GM12873 (cell line): ENCODE data around the gene ANKRD44.

Experiments used
- TF ChIP-seq, protein P1 (sequence below): IDR thresholded peaks from 2 replicates; pipeline ENCODE4 v1.5.1; 2012; ENCODE audit warnings: low read depth, mild to moderate bottlenecking, moderate library complexity, low read length, control low read depth; ENCODE audit not compliant: insufficient read depth; ENCODE audit errors: missing control alignments

Gene ANKRD44

DNA sequence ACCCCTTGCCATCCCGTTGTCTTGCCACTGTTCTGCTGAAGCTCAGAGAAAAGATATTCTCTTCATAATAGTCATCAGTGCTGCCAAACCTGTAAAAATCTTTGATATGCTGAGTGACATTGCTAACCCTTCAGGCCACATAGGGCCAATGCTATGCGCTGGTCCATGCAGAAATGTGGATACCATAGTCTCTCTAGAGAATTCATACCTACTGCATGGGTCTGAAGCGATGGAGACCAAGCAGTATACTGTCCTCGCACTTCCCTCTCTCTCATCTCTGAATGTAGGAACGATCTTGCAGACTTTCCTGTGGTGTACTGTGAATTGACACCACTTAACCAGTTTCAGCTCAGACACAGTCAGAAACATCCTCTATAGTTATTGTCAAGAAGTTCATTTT is 17.9 kb upstream of the ANKRD44 start:
- TF ChIP-seq, protein P1, sequence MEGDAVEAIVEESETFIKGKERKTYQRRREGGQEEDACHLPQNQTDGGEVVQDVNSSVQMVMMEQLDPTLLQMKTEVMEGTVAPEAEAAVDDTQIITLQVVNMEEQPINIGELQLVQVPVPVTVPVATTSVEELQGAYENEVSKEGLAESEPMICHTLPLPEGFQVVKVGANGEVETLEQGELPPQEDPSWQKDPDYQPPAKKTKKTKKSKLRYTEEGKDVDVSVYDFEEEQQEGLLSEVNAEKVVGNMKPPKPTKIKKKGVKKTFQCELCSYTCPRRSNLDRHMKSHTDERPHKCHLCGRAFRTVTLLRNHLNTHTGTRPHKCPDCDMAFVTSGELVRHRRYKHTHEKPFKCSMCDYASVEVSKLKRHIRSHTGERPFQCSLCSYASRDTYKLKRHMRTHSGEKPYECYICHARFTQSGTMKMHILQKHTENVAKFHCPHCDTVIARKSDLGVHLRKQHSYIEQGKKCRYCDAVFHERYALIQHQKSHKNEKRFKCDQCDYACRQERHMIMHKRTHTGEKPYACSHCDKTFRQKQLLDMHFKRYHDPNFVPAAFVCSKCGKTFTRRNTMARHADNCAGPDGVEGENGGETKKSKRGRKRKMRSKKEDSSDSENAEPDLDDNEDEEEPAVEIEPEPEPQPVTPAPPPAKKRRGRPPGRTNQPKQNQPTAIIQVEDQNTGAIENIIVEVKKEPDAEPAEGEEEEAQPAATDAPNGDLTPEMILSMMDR, result no peak

DNA sequence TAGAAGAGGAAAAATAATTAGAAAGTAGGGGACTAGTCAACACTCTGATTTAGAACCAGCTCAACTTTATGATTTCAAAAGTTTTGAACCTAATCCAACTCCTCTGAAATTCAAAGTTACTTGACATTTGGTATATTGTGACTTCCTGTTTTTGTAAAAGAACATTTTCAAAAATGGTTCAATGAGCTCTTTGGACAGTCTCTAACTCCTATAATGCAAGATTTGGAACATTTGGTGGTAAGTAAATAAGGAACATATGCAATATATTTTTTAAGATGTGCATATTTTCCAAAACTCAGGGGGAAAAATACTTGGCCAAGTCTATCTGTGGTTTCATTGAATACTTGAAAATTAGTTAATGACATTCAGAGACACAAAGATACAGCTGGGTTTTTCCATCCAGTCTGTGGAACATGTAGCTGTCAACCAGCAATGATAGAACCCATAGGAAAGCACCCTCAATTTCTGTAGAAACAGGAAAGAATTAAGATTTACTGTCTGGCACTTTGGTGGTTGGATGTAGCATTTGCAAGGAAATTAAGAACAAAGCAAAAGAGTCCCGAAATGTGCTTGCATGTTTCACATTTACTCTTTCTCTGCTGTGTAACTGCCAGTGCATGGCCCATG is 17.0 kb upstream of the ANKRD44 start:
- TF ChIP-seq, protein P1, result no peak

DNA sequence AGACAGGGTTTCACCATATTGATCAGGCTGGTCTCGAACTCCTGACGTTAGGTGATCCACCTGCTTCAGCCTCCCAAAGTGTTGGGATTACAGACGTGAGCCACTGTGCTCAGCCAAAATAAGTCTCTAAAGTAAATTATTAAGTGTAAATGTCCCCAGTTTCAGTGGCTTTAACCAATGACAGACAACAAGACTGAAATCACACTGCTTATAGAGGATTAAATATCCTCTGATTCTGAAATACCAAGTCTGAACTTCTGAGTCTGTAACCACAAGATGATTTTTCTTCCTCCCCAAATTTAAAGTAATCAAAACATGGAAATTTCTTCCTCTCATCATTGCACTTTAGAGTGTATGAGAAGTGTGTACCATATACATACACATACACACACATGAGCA is 16.5 kb upstream of the ANKRD44 start:
- TF ChIP-seq, protein P1, result no peak

DNA sequence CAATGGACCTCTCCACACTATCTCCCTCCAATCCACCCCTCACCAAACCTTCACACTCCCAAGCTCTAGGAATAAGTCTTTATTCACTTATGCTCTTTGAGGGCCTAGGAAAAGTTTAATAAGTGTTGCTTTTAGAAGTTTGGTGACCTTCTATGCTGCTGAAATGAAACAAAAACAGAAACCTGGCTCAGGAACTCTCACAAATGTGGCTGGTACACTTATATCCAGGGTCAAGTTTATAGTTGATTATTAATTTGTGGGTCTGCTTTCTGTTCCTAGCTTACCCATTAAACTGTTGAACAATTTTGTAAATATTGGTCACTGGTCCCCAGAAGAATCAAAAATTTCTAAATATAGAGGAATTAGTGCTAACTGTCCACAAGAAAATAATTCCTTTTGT is 14.2 kb upstream of the ANKRD44 start:
- TF ChIP-seq, protein P1, result no peak

DNA sequence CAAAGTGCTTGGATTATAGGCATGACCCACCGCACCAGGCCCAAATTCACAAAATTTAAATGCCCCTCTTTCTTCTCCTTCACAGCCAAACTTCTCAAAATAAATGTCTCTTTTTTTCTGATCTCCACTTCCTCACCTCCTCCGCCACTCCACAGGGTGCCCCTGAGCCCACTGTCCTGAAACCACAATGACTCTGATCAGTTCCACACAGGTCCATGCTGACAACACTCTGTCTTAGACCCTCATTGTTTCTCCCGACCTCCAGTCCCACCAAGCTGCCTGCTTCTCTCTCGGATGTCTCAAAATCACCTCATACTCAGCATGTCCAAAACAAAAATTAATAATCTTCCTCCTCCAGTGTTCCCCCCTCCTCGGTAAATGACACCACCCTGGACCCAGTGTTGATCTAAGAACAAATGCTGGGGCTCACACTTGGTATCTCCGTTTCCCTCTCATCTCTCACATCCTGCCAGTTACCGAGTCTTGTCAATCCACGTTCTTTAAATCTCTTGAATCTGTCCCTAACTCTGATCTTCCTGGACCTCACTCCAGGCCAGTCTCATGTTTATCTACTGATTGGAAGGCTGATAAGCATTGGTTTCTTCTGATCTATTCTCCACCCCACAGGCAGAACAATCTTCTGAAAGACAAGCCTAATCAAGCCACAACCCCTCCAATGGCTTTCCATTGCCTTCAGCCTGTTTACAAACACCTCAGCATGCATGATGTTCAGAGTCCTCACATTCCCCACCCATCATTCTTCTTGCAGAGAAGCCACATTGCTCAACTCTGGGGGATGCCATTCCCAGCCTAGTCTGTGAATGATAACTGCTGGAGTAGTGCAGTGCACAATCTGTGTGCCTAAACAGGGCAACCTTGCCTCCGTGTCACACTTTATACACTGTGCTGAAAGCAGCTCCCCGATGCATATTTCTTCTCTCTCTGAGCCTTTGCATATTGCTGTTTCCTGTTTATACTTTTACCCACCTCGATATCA is 12.4 kb upstream of the ANKRD44 start:
- TF ChIP-seq, protein P1, result no peak

DNA sequence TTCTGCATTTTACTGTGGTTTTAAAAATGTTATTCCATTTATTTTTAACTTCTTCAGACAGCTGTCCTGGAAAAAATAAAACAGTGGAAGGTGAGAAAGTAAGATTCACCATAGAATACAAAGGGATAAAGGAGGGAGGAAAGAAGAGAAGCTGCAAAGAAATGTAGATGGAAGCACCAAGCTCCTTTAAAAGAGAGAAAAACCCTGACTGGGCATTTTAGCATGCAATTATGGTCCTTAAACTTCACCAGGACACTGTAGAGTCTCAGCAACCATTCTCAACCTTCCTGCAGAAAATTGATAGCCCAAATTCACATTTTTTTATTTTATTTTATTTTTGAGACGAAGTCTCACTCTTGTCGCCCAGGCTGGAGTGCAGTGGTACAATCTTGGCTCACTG is 11.6 kb upstream of the ANKRD44 start:
- TF ChIP-seq, protein P1, result no peak

DNA sequence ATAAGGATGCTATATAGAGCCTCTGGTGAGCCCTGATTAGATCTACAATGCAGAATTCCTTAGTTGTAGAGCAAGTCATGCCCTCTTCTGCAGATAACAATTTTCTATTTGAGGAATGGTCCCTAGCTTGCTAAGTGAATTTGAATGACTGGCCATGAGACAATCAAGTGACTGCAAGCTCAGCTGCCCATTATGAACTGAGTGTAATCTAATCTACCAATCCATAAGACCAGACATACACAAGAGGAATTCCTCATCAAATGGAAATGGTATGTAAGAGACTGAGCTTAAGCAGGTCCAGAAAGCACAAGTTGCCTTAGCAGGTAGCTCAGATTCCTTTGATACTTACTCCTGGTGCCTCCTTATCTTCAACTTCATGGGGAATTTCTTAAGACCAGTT is 4.8 kb upstream of the ANKRD44 start:
- TF ChIP-seq, protein P1, result no peak
